HL-60 (cell line): ENCODE results near the gene MAPK1.
A peak's percentile ranks its signal among the peaks of the same experiment; 100 is the strongest.
"Not testable (repeated sequence)": the region's sequence is repeated elsewhere in the genome, so short reads cannot be mapped to it uniquely, and the experiment has no call there.

Source experiments
- DNase-seq, 2 experiments: peaks; one replicate each; pipeline ENCODE4 v3.0.0-alpha.2; 2010 to 2020; ENCODE audit warnings: low read depth in 1 of 2, low spot score in 1 of 2
- H3K27ac ChIP-seq: fragments of 250-450 bp; sonication (Bioruptor Pico); replicated peaks from 2 replicates; pipeline ENCODE4 v1.5.1; 2020; ENCODE audit warnings: mild to moderate bottlenecking, moderate library complexity
- H3K27me3 ChIP-seq: fragments of 250-450 bp; sonication (Bioruptor Pico); 2 replicates; pipeline ENCODE4 v1.5.1; 2021; ENCODE audit warnings: mild to moderate bottlenecking, moderate library complexity; ENCODE audit not compliant: insufficient read depth, poor library complexity, severe bottlenecking
- H3K4me3 ChIP-seq: replicated peaks from 2 replicates; pipeline ENCODE4 v1.5.1; 2011; ENCODE audit warnings: mild to moderate bottlenecking, control low read depth, low read length; ENCODE audit not compliant: insufficient read depth
- GABPA ChIP-seq: IDR thresholded peaks from 2 replicates; pipeline ENCODE4 v1.6.1; 2012; ENCODE audit warnings: low read depth
- POLR2AphosphoS5 ChIP-seq: IDR thresholded peaks from 2 replicates; pipeline ENCODE4 v1.6.1; 2012; ENCODE audit warnings: low read depth
- SPI1 ChIP-seq: IDR thresholded peaks from 2 replicates; pipeline ENCODE4 v1.6.1; 2012; ENCODE audit warnings: low read depth, mild to moderate bottlenecking, borderline replicate concordance
- TF ChIP-seq, protein P1 (sequence below): IDR thresholded peaks from one replicate; pipeline ENCODE4 v1.5.1; 2011; ENCODE audit warnings: low read length, control low read depth, inconsistent platforms; ENCODE audit not compliant: insufficient read depth
- TF ChIP-seq, protein P2 (sequence below): IDR thresholded peaks from 2 replicates; pipeline ENCODE4 v1.6.1; 2012; ENCODE audit warnings: low read depth; ENCODE audit not compliant: insufficient replicate concordance

MAPK1 gene

DNA sequence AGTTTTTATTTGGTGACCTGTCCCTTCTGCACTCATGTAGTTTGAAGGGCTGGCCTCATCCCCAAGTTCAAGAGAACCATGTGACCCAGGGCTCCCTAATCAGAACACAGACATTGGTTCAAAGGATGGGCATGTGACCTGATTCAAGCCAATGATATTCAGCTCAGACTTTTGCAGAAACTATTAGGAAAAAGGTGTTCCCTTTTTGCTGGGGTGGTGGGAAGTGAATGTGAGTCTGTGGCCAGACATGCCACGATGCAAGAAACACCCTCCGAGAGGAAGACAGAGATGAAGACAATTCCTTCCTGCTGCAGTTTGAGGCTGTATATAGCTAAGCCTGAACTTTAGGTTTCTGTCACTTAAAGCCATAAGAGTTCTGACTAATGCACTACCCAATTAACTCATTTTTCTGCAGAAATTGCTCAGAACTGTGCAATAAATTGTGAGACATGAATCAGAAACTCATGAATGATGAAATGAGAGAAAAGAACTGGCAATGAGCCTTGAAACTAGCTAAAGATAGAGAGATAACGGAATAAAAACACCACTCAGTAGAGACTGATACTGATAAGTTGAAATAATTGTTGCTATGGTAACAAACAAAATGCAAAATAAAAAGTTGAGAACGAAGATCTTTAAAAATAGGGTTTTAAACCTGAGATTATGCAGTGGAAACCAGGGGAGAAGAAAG is 9.2 kb upstream of the MAPK1 start:
- peak overlapping the region; percentile 42 for H3K27ac ChIP-seq
- TF ChIP-seq SPI1 (peak; percentile 71; the same call in 1 of the 2 replicates), GABPA (no peak), POLR2AphosphoS5 (no peak)
- TF ChIP-seq, protein P1, sequence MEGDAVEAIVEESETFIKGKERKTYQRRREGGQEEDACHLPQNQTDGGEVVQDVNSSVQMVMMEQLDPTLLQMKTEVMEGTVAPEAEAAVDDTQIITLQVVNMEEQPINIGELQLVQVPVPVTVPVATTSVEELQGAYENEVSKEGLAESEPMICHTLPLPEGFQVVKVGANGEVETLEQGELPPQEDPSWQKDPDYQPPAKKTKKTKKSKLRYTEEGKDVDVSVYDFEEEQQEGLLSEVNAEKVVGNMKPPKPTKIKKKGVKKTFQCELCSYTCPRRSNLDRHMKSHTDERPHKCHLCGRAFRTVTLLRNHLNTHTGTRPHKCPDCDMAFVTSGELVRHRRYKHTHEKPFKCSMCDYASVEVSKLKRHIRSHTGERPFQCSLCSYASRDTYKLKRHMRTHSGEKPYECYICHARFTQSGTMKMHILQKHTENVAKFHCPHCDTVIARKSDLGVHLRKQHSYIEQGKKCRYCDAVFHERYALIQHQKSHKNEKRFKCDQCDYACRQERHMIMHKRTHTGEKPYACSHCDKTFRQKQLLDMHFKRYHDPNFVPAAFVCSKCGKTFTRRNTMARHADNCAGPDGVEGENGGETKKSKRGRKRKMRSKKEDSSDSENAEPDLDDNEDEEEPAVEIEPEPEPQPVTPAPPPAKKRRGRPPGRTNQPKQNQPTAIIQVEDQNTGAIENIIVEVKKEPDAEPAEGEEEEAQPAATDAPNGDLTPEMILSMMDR, result no peak
- DNase-seq, result peak in 1 of 2 experiments; percentile 64
- H3K4me3 ChIP-seq, result no peak overlapping the region
- no peaks in the 10 kb centered on the region for H3K27me3 ChIP-seq

DNA sequence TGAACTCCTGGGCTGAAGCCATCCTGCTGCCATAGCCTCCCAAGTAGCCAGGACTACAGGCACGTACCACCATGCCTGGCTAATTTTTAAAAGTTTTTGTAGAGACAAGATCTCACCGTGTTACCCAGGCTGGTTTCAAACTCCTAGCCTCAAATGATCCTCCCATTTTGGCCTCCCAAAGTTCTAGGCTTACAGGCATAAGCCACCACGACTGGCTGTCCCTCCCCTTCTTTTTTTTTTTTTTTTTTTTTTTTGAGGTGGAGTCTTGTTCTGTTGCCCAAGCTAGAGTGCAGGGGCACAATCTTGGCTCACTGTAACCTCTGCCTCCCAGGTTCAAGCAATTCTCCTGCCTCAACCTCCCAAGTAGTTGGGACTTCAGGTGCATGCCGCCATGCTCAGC is 7.5 kb upstream of the MAPK1 start:
- not testable (repeated sequence) for H3K27me3 ChIP-seq, DNase-seq, H3K27ac ChIP-seq, H3K4me3 ChIP-seq

DNA sequence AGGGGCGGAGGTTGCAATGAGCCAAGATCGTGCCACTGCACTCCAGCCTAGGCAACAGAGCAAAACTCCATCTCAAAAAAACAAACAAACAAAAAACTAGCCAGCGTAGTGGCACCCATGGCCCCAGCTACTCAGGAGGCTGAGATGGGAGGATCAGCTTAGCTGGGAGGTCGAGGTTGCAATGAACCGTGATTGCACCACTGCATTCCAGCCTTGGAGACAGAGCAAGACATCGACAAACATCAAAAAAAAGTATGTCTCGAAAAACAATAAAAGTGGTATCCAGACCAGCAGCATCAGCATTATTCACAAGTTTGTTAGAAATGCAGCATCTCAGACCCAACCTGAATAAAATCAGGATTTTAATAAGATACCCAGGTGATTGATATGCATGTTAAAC is 6.2 kb upstream of the MAPK1 start:
- TF ChIP-seq POLR2AphosphoS5 (no peak), SPI1 (no peak), GABPA (no peak)
- TF ChIP-seq, protein P2, sequence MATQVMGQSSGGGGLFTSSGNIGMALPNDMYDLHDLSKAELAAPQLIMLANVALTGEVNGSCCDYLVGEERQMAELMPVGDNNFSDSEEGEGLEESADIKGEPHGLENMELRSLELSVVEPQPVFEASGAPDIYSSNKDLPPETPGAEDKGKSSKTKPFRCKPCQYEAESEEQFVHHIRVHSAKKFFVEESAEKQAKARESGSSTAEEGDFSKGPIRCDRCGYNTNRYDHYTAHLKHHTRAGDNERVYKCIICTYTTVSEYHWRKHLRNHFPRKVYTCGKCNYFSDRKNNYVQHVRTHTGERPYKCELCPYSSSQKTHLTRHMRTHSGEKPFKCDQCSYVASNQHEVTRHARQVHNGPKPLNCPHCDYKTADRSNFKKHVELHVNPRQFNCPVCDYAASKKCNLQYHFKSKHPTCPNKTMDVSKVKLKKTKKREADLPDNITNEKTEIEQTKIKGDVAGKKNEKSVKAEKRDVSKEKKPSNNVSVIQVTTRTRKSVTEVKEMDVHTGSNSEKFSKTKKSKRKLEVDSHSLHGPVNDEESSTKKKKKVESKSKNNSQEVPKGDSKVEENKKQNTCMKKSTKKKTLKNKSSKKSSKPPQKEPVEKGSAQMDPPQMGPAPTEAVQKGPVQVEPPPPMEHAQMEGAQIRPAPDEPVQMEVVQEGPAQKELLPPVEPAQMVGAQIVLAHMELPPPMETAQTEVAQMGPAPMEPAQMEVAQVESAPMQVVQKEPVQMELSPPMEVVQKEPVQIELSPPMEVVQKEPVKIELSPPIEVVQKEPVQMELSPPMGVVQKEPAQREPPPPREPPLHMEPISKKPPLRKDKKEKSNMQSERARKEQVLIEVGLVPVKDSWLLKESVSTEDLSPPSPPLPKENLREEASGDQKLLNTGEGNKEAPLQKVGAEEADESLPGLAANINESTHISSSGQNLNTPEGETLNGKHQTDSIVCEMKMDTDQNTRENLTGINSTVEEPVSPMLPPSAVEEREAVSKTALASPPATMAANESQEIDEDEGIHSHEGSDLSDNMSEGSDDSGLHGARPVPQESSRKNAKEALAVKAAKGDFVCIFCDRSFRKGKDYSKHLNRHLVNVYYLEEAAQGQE, result no peak
- TF ChIP-seq, protein P1, result no peak
- Histone ChIP-seq H3K27ac (no peak overlapping the region), H3K4me3 (no peak overlapping the region), H3K27me3 (no peaks in the 10 kb centered on the region)
- no peak for DNase-seq

DNA sequence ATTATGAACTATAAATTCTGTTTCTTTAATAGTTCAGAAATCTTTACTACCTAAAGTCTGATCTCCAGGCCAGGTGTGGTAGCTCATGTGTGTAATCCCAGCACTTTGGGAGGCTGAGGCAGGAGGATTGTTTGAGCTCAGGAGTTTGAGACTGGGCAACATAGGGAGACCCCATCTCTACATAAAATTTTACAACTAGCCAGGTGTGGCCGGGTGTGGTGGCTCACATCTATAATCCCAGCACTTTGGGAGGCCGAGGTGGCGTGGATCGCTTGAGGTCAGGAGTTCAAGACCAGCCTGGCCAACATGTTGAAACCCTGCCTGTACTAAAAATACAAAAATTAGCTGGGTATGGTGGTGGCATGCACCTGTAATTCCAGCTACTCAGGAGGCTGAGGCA is 5.3 kb upstream of the MAPK1 start:
- H3K4me3 ChIP-seq, H3K27me3 ChIP-seq, H3K27ac ChIP-seq, DNase-seq: not testable (repeated sequence)

DNA sequence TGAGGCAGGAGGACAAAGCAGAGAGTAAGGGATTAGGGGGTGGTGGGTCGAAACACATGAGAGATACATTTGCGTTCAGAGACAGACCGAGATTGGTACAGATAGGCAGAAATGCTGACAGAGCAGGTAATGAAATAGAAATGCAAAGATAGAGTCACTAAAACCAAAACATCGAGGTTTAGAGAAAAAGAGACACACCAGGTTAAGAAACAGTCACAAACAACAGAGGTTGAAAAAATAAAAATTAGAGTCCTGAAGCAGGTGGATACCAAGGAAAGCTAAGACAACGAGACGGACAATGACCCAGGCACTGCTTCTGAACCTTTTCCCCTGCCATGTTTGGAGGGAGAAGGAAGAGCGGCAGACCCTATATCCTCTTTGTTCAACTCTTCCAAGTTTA is 1.2 kb upstream of the MAPK1 start:
- TF ChIP-seq, protein P2, result no peak
- no peak for TF ChIP-seq SPI1
- no peak for TF ChIP-seq POLR2AphosphoS5
- no peak for TF ChIP-seq GABPA
- TF ChIP-seq, protein P1, result no peak
- Histone ChIP-seq H3K27me3 (no peaks in the 10 kb centered on the region), H3K4me3 (no peak overlapping the region), H3K27ac (no peak overlapping the region)
- DNase-seq, result no peak
